ENCODE results near the gene MAB21L4. TPM values are rescaled to one million over a fixed set of nuclear protein-coding genes. Genes with fewer than 3 reads are reported as not detected.

The MAB21L4 gene
- polyA plus RNA-seq, 1 of the 3 experiments (the other 2 are of a cell fraction): not detected

DNA sequence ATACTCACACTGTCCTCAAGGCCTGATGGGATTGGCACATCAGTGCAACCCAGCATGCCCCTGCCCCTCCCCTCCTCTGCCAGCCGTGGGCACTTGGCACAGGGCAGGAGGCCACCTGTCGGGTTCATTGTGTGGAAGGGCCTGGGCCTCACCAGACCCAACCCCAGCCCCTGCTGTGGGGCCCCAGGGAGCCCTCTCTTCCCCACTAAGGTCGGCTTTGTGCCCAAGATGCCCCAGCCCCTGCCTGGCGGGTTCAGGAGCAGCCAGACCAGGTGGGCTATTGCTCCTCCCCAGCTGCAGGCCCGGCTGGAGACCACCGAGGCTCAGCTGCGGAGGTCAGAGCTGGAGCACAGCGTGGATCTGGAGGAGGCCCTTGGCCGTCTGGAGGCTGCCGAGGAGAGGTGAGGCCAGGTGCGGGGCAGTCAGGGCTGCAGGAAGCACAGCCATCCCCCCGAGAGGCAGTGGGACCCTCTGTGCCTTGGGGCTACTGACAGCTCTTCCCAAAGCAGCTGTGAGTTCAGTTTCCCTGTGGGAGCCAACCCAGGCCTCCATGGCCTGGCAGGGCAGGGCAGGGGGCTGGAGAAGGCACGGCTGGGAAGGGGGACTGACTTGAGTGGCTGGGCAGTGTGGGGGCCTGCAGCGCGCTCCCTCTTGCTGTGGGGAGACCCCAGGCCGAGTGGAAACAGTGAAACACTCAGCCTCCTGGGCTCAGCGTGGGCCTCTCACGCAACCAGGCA, 26.5 kb upstream of the MAB21L4 start (continued):
- TF ChIP-seq USF2 (IDR thresholded peaks at IDR 0.05; ENCODE audit: borderline replicate concordance, low read depth, low read length) (no peak), SMC3 (IDR thresholded peaks at IDR 0.05; ENCODE audit: low read depth, low read length) (no peak), MXI1 (IDR thresholded peaks at IDR 0.05; ENCODE audit: low read depth, low read length) (no peak), TAF1 (IDR thresholded peaks at IDR 0.05; ENCODE audit: borderline replicate concordance, low read depth, low read length) (no peak)

GRCh38 chr2:240921995-240922244, 26.0 kb upstream of the MAB21L4 start:
- no peaks in the 10 kb centered on the region for H3K9me2 ChIP-seq
- DNase-seq: peak; percentile 15
- H4K20me1 ChIP-seq (ENCODE audit: insufficient read depth): no peaks in the 10 kb centered on the region
- H3K4me1 ChIP-seq (ENCODE audit: control insufficient read depth in 1 of 2, insufficient read depth in 2 of 2, low read depth in 1 of 2, low read length in 1 of 2): peaks cover 4 to 31% of the 10 kb centered on the region in 2 experiments; a peak in 2 of 4 replicates
- peak overlapping the region; percentile 55; the same call in 1 of the 2 replicates for H3K4me2 ChIP-seq
- H3F3A ChIP-seq (replicated peaks; ENCODE audit: insufficient read depth): peaks cover 2% of the 10 kb centered on the region
- ChIA-PET POLR2A (no interaction called here), CTCF (interaction anchor here (1.8 to 1.9 kb wide), 2 partner anchors 7 to 8 kb away, joined by 8 to 10 read pairs; no protein-coding TSS in a partner anchor)
- no peak overlapping the region for H3K4me3 ChIP-seq (ENCODE audit: low read depth in 2 of 2, low read length in 1 of 2)
- H3K79me2 ChIP-seq (ENCODE audit: insufficient read depth): no peaks in the 10 kb centered on the region
- WGBS (ENCODE audit: low lambda C conversion rate): no CpG with 5 or more reads among the region's 1 CpG
- H3K9me3 ChIP-seq: no peaks in the 10 kb centered on the region
- H3K27me3 ChIP-seq (ENCODE audit: insufficient read depth): no peaks in the 10 kb centered on the region
- H2AFZ ChIP-seq (ENCODE audit: low read depth): no peak overlapping the region
- H3K27ac ChIP-seq (ENCODE audit: low read depth in 2 of 2, low read length in 1 of 2): peak overlapping the region in 1 of 2 experiments; percentile 73; a peak in 1 of 4 replicates
- TF ChIP-seq MXI1 (IDR thresholded peaks at IDR 0.05; ENCODE audit: low read depth, low read length) (no peak), SIN3A (IDR thresholded peaks at IDR 0.05; ENCODE audit: borderline replicate concordance, low read depth, low read length) (no peak), RFX5 (IDR thresholded peaks at IDR 0.05; ENCODE audit: low read length) (no peak), RAD21 (IDR thresholded peaks at IDR 0.05; ENCODE audit: low read length) (no peak), JUND (IDR thresholded peaks at IDR 0.05) (no peak), RXRA (IDR thresholded peaks at IDR 0.05; ENCODE audit: borderline replicate concordance, low read depth) (no peak), GATA2 (CRISPR knock-in tag; IDR thresholded peaks at IDR 0.05) (no peak), ELF1 (IDR thresholded peaks at IDR 0.05) (no peak), USF2 (IDR thresholded peaks at IDR 0.05; ENCODE audit: borderline replicate concordance, low read depth, low read length) (no peak), EZH2phosphoT487 (IDR thresholded peaks at IDR 0.05; ENCODE audit: borderline replicate concordance, low read depth) (no peak), FOSL2 (IDR thresholded peaks at IDR 0.05; ENCODE audit: borderline replicate concordance, low read depth) (no peak), PBX3 (IDR thresholded peaks at IDR 0.05) (no peak), NRF1 (IDR thresholded peaks at IDR 0.05; ENCODE audit: low read depth, low read length) (no peak)
- TF ChIP-seq, protein P1, sequence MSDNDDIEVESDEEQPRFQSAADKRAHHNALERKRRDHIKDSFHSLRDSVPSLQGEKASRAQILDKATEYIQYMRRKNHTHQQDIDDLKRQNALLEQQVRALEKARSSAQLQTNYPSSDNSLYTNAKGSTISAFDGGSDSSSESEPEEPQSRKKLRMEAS (IDR thresholded peaks at IDR 0.05; ENCODE audit: low read depth): no peak
- TF ChIP-seq, protein P2, sequence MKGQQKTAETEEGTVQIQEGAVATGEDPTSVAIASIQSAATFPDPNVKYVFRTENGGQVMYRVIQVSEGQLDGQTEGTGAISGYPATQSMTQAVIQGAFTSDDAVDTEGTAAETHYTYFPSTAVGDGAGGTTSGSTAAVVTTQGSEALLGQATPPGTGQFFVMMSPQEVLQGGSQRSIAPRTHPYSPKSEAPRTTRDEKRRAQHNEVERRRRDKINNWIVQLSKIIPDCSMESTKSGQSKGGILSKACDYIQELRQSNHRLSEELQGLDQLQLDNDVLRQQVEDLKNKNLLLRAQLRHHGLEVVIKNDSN (IDR thresholded peaks at IDR 0.05; ENCODE audit: borderline replicate concordance, low read depth): no peak
- no peak overlapping the region for H3K9ac ChIP-seq
- no peaks in the 10 kb centered on the region for H3K36me3 ChIP-seq (replicated peaks in 1 of 2; ENCODE audit: control insufficient read depth in 1 of 2, insufficient read depth in 2 of 2, low read length in 1 of 2)
